ENCODE results near the gene COG5. TPM values are rescaled to one million over a fixed set of nuclear protein-coding genes. Genes with fewer than 3 reads are reported as not detected.

COG5 gene
- total and polyA plus RNA-seq, 2 of the 8 experiments (the other 6 are each of a cell fraction or from before 2014, with no cell fraction given), result 10.5 to 28.1 TPM

- Histone ChIP-seq H3K79me2 (ENCODE audit: control insufficient read depth in 1 of 2, insufficient read depth in 2 of 2, low read length in 2 of 2) (no peaks in the 10 kb centered on the region), H3K36me3 (ENCODE audit: control insufficient read depth in 2 of 4, insufficient read depth in 4 of 4, low read length in 3 of 4) (peaks cover 0 to 3% (median 0%) of the 10 kb centered on the region in 4 experiments; a peak in 1 of 8 replicates), H2BK15ac (ENCODE audit: low read length) (no peak overlapping the region), H3K23me2 (ENCODE audit: low read depth, low read length) (no peaks in the 10 kb centered on the region; the same call in 1 of the 2 replicates), H2BK20ac (ENCODE audit: low read length) (no peak overlapping the region), H3K23ac (ENCODE audit: insufficient read length) (no peak overlapping the region), H4K5ac (ENCODE audit: insufficient read length, low read depth, low read length) (no peak overlapping the region), H3K4me2 (ENCODE audit: insufficient read depth in 1 of 2, low read depth in 2 of 2, low read length in 2 of 2) (no peak overlapping the region), H3K9ac (replicated peaks in 1 of 4; ENCODE audit: extremely low read depth in 1 of 4, low read depth in 3 of 4, low read length in 3 of 4) (no peak overlapping the region), H3K9me3 (ENCODE audit: insufficient read depth in 2 of 2, low read depth in 1 of 2, low read length in 1 of 2) (no peaks in the 10 kb centered on the region), H3K56ac (replicated peaks; ENCODE audit: insufficient read length, low read depth, low read length) (no peak overlapping the region), H2BK120ac (replicated peaks; ENCODE audit: low read depth, low read length) (no peak overlapping the region), H4K20me1 (replicated peaks in 1 of 2; ENCODE audit: control insufficient read depth in 1 of 2, insufficient read depth in 2 of 2, low read length in 2 of 2) (no peaks in the 10 kb centered on the region), H3K79me1 (ENCODE audit: low read depth, low read length) (no peaks in the 10 kb centered on the region), H3K4me3 (ENCODE audit: extremely low read depth in 1 of 4, insufficient read depth in 2 of 4, low read depth in 3 of 4, low read length in 4 of 4) (no peak overlapping the region), H3K27ac (ENCODE audit: low read depth, low read length) (no peak overlapping the region), H3K18ac (ENCODE audit: extremely low read depth, low read length) (no peak overlapping the region), H3K4ac (replicated peaks; ENCODE audit: insufficient read length, low read depth, low read length) (no peak overlapping the region), H4K8ac (ENCODE audit: extremely low read depth, insufficient read depth, low read length) (no peak overlapping the region), H2AK5ac (ENCODE audit: low read depth, low read length) (no peak overlapping the region), H2BK12ac (ENCODE audit: low read depth, low read length) (no peak overlapping the region), H4K91ac (replicated peaks; ENCODE audit: insufficient read length, low read length) (no peak overlapping the region), H3K14ac (ENCODE audit: insufficient read length) (no peak overlapping the region), H3K4me1 (replicated peaks in 1 of 4; ENCODE audit: control insufficient read depth in 3 of 4, insufficient read depth in 4 of 4, low read length in 3 of 4) (no peaks in the 10 kb centered on the region), H3K27me3 (replicated peaks in 1 of 4; ENCODE audit: control insufficient read depth in 3 of 4, extremely low read depth in 1 of 4, insufficient read depth in 3 of 4, low read length in 3 of 4) (no peaks in the 10 kb centered on the region), H2BK5ac (ENCODE audit: low read depth, low read length) (no peak overlapping the region), H2AFZ (ENCODE audit: low read length) (no peak overlapping the region)
- TF ChIP-seq PHF8 (conservative IDR thresholded peaks at IDR 0.05; ENCODE audit: low read depth, low read length), result no peak
- TF ChIP-seq POU5F1 (IDR thresholded peaks at IDR 0.05; ENCODE audit: low read depth, low read length), result no peak
- no peak for TF ChIP-seq MAX (IDR thresholded peaks at IDR 0.05)
- no peak for TF ChIP-seq NANOG (IDR thresholded peaks at IDR 0.05; ENCODE audit: insufficient read depth, low read depth, low read length, poor library complexity, severe bottlenecking)
- TF ChIP-seq RAD21 (IDR thresholded peaks at IDR 0.05 in 1 of 2, conservative IDR thresholded peaks at IDR 0.05 in 1 of 2; ENCODE audit: low read depth in 2 of 2, low read length in 2 of 2), result no peak
- no peak for TF ChIP-seq POLR2A (IDR thresholded peaks at IDR 0.05; ENCODE audit: control extremely low read depth in 1 of 2, low read depth in 2 of 2, low read length in 2 of 2)
- no peak for TF ChIP-seq HDAC2 (IDR thresholded peaks at IDR 0.05; ENCODE audit: borderline replicate concordance in 1 of 2, low read depth in 2 of 2, low read length in 2 of 2)
- no peak for TF ChIP-seq ZNF274 (IDR thresholded peaks at IDR 0.05; ENCODE audit: borderline replicate concordance, extremely low read depth, low read length)
- TF ChIP-seq ATF2 (IDR thresholded peaks at IDR 0.05; ENCODE audit: low read length), result no peak
- TF ChIP-seq JUN (IDR thresholded peaks at IDR 0.05; ENCODE audit: low read depth, low read length), result no peak
- no peak for TF ChIP-seq HDAC6 (IDR thresholded peaks at IDR 0.05; ENCODE audit: low read depth, low read length)
- DNase-seq (ENCODE audit: low read depth in 1 of 2, low spot score in 2 of 2) (no peak), FAIRE-seq (no peak)
- WGBS, 2 experiments (ENCODE audit: extremely low coverage in 1 of 2, insufficient coverage in 1 of 2, insufficient read length in 1 of 2, insufficient replicate concordance in 2 of 2, low coverage in 1 of 2, low lambda C conversion rate in 2 of 2, missing lambda C conversion rate in 1 of 2), result 89 to 100% methylated on average over 1 to 2 of the region's 2 CpGs
- ChIA-PET CTCF (ENCODE audit: partially characterized antibody) (no interaction called here), POLR2A (ENCODE audit: partially characterized antibody) (no interaction called here)
These were observed 405.7 kb downstream of the COG5 start for GRCh38 chr7:107158028-107158427.
